HCT116 (cell line): ENCODE results near the gene TMA7. TPM values are rescaled to one million over a fixed set of nuclear protein-coding genes. Genes with fewer than 3 reads are reported as not detected.

Experiments used
- ATAC-seq: fragments of 200-7000 bp; cut with Tn5 transposase; 2 replicates; pipeline ENCODE4 v1.9.1; 2020; ENCODE audit warnings: mild to moderate bottlenecking, moderate library complexity
- BruUV-seq: library from RNA; stranded (reverse); fragments of 400-500 nt; replicated peaks from 2 replicates; lab custom pipeline; 2021; lab: Mats Ljungman, UMichigan
- CTCF ChIA-PET: fragments of 300-600 bp; sonication (Branson Sonifier 250); formaldehyde crosslinking; loops from one replicate; lab custom pipeline; 2021; ENCODE audit warnings: antibody characterized with exemption; lab: Charles Lee
- POLR2A ChIA-PET: fragments of 300-600, 350-600 bp; sonication (Branson Sonifier 250); formaldehyde crosslinking; loops from one replicate; lab custom pipeline; 2021; ENCODE audit warnings: antibody characterized with exemption; lab: Charles Lee
- RAD21 ChIA-PET, 2 experiments: fragments of 300-600 bp; sonication (Branson Sonifier 250); formaldehyde crosslinking; loops; one replicate each; lab custom pipeline; 2023; ENCODE audit warnings: low total read pairs in 2 of 2; ENCODE audit not compliant: uncharacterized antibody in 2 of 2, unreplicated experiment in 2 of 2, low non-redundant PET in 1 of 2; lab: Charles Lee
- DNase-seq: peaks from one replicate; pipeline ENCODE4 v3.0.0-alpha.2; 2010; ENCODE audit warnings: low read depth, low spot score
- H2AFZ ChIP-seq: fragments of 200-600 bp; shearing (Covaris generic), sonication (generic); 2 replicates; pipeline ENCODE4 v1.6.1; 2017; ENCODE audit warnings: low read depth, mixed run types, mixed read lengths, antibody characterized with exemption, low read length; ENCODE audit not compliant: poor library complexity, severe bottlenecking
- H3K27ac ChIP-seq: 2 replicates; pipeline ENCODE4 v1.5.1; 2012; ENCODE audit warnings: low read depth, low read length
- H3K27me3 ChIP-seq: fragments of 200-600 bp; sonication (generic); 2 replicates; pipeline ENCODE4 v1.6.1; 2016; ENCODE audit warnings: mixed run types, low read length, mixed read lengths; ENCODE audit not compliant: insufficient read depth
- H3K36me3 ChIP-seq, 2 experiments: fragments of 200-500 bp in 1 of 2; fragments of 200-600 bp in 1 of 2; sonication (Bioruptor generic) in 1 of 2; sonication (generic) in 1 of 2; 2 replicates each; pipeline versions ENCODE4 v1.5.1 to v1.6.1; 2014 to 2016; ENCODE audit warnings: low read length in 2 of 2, inconsistent platforms in 1 of 2, mixed read lengths in 1 of 2, mixed run types in 1 of 2; ENCODE audit not compliant: insufficient read depth in 2 of 2, control insufficient read depth in 1 of 2
- H3K4me1 ChIP-seq, 2 experiments: fragments of 200-600 bp in 1 of 2; sonication (generic) in 1 of 2; 2 replicates each; pipeline versions ENCODE4 v1.5.1 to v1.6.1; 2012 to 2017; ENCODE audit warnings: low read length in 2 of 2, inconsistent platforms in 1 of 2, mild to moderate bottlenecking in 1 of 2, mixed read lengths in 1 of 2, mixed run types in 1 of 2, moderate library complexity in 1 of 2; ENCODE audit not compliant: insufficient read depth in 2 of 2, control insufficient read depth in 1 of 2
- H3K4me2 ChIP-seq: fragments of 200-600 bp; sonication (generic); 2 replicates; pipeline ENCODE4 v1.6.1; 2017; ENCODE audit warnings: mixed run types, low read length, mixed read lengths
- H3K4me3 ChIP-seq, 2 experiments: fragments of 200-600 bp in 1 of 2; sonication (generic) in 1 of 2; replicated peaks in 1 of 2; 2 replicates each; pipeline ENCODE4 v1.5.1; 2011 to 2016; ENCODE audit warnings: low read length in 2 of 2, control low read depth in 1 of 2, low read depth in 1 of 2, mild to moderate bottlenecking in 1 of 2, mixed read lengths in 1 of 2, mixed run types in 1 of 2
- H3K79me2 ChIP-seq: fragments of 200-600 bp; sonication (generic); 2 replicates; pipeline ENCODE4 v1.6.1; 2017; ENCODE audit warnings: mild to moderate bottlenecking, mixed run types, low read length, moderate library complexity, mixed read lengths; ENCODE audit not compliant: insufficient read depth
- H3K9ac ChIP-seq: fragments of 200-600 bp; sonication (generic); 2 replicates; pipeline ENCODE4 v1.6.1; 2016; ENCODE audit warnings: low read length, mixed read lengths
- H3K9me2 ChIP-seq: fragments of 200-600 bp; sonication (generic), shearing (Covaris generic); 2 replicates; pipeline ENCODE4 v1.6.1; 2017; ENCODE audit warnings: mixed run types, mild to moderate bottlenecking, moderate library complexity; ENCODE audit not compliant: insufficient read depth
- H3K9me3 ChIP-seq, 2 experiments: fragments of 200-500 bp in 1 of 2; fragments of 200-600 bp in 1 of 2; sonication (Bioruptor generic) in 1 of 2; sonication (generic) in 1 of 2; 2 replicates each; pipeline ENCODE4 v1.6.1; 2014 to 2017; ENCODE audit warnings: low read length in 2 of 2, mixed read lengths in 2 of 2, inconsistent platforms in 1 of 2, low read depth in 1 of 2, mild to moderate bottlenecking in 1 of 2, mixed run types in 1 of 2, moderate library complexity in 1 of 2; ENCODE audit not compliant: control insufficient read depth in 1 of 2, insufficient read depth in 1 of 2
- H4K20me1 ChIP-seq: fragments of 200-600 bp; sonication (generic), shearing (Covaris generic); 2 replicates; pipeline ENCODE4 v1.6.1; 2017; ENCODE audit warnings: mixed run types, mild to moderate bottlenecking, moderate library complexity; ENCODE audit not compliant: insufficient read depth
- ELF1 ChIP-seq: IDR thresholded peaks from 2 replicates; pipeline ENCODE4 v1.6.1; 2012; ENCODE audit warnings: low read depth, borderline replicate concordance
- EZH2 ChIP-seq: fragments of 200-600 bp; sonication (generic); IDR thresholded peaks from 2 replicates; pipeline ENCODE4 v1.6.1; 2017; ENCODE audit warnings: antibody characterized with exemption, mixed run types
- EZH2phosphoT487 ChIP-seq: fragments of 200-600 bp; IDR thresholded peaks from 2 replicates; pipeline ENCODE4 v1.6.1; 2018; ENCODE audit warnings: antibody characterized with exemption, borderline replicate concordance
- TCF7L2 ChIP-seq: IDR thresholded peaks from 2 replicates; pipeline ENCODE4 v1.7.0; 2011; ENCODE audit warnings: borderline replicate concordance, inconsistent platforms; ENCODE audit not compliant: insufficient read depth, insufficient read length; ENCODE audit errors: extremely low read depth
- YY1 ChIP-seq: IDR thresholded peaks from 2 replicates; pipeline ENCODE4 v1.6.1; 2011; ENCODE audit warnings: low read length, low read depth, moderate library complexity, mild to moderate bottlenecking; ENCODE audit not compliant: insufficient replicate concordance; ENCODE audit errors: extremely low read depth
- ZNF274 ChIP-seq: fragments of 200-500 bp; sonication (Bioruptor generic); IDR thresholded peaks from 2 replicates; pipeline ENCODE4 v1.6.1; 2014; ENCODE audit warnings: mild to moderate bottlenecking, low read depth, low read length, inconsistent platforms
- intact Hi-C: fragments of 100-400 bp; cut with micrococcal nuclease; formaldehyde crosslinking; loops from 2 replicates; pipeline ENCODE4 v1.10.0; 2022
- total RNA-seq: library from RNA; stranded (reverse); gene quantifications from one replicate; pipeline ENCODE4 v1.2.1, GENCODE V29; 2021; ENCODE audit not compliant: unreplicated experiment
- TF ChIP-seq, protein P1 (sequence below): IDR thresholded peaks from 2 replicates; pipeline ENCODE4 v1.6.1; 2012; ENCODE audit warnings: low read depth
- TF ChIP-seq, protein P2 (sequence below): IDR thresholded peaks from 2 replicates; pipeline ENCODE4 v1.6.1; 2012

TMA7 gene
- total RNA-seq, 1 experiment from 2014 or later: 334 TPM

DNA sequence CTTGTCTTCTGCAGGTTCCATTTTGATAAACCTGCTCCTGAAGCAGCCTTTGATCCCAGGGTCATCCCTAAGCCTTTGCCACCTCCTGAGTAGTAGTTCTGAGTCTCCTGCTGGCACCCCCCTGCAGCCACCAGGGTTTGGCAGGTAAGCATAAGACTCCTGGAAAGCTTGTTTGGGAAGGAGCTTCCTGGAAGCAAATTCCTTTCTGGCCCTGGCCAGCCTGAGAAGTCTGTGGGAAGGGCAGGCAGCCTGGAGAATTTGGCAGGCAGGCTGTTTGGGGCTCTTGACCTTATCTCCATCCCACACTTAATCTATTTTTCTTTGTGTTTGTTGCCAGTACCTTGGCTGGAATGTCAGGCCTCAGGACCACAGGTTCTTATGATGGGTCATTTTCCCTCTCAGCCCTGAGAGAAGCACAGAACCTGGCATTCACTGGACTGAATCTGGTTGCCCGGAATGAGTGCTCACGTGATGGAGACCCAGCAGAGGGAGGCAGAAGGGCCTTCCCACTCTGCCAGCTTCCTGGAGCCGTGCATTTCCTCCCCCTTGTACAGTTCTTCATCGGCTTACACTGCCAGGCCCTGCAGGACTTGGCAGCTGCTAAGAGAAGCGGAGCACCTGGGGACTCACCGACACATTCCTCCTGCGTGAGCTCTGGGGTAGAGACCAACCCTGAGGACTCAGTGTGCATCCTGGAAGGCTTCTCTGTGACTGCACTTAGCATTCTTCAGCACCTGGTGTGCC, 19.9 kb downstream of the TMA7 start:
- ChIA-PET POLR2A (no interaction called here), RAD21 (no interaction called here), CTCF (no interaction called here)
- peaks cover 42 to 43% of the 10 kb centered on the region in 2 experiments for H3K36me3 ChIP-seq
- no peaks in the 10 kb centered on the region for H3K9me3 ChIP-seq
- H3K79me2 ChIP-seq: no peaks in the 10 kb centered on the region
- no peak overlapping the region for H2AFZ ChIP-seq
- no TSS peak for BruUV-seq
- H3K4me1 ChIP-seq: peaks cover 0 to 2% of the 10 kb centered on the region in 2 experiments; a peak in 2 of 4 replicates
- H3K4me2 ChIP-seq: no peak overlapping the region
- DNase-seq (no peak), ATAC-seq (no peak)
- no peak overlapping the region for H3K9ac ChIP-seq
- intact Hi-C loops: no loop called here
- TF ChIP-seq, protein P1, sequence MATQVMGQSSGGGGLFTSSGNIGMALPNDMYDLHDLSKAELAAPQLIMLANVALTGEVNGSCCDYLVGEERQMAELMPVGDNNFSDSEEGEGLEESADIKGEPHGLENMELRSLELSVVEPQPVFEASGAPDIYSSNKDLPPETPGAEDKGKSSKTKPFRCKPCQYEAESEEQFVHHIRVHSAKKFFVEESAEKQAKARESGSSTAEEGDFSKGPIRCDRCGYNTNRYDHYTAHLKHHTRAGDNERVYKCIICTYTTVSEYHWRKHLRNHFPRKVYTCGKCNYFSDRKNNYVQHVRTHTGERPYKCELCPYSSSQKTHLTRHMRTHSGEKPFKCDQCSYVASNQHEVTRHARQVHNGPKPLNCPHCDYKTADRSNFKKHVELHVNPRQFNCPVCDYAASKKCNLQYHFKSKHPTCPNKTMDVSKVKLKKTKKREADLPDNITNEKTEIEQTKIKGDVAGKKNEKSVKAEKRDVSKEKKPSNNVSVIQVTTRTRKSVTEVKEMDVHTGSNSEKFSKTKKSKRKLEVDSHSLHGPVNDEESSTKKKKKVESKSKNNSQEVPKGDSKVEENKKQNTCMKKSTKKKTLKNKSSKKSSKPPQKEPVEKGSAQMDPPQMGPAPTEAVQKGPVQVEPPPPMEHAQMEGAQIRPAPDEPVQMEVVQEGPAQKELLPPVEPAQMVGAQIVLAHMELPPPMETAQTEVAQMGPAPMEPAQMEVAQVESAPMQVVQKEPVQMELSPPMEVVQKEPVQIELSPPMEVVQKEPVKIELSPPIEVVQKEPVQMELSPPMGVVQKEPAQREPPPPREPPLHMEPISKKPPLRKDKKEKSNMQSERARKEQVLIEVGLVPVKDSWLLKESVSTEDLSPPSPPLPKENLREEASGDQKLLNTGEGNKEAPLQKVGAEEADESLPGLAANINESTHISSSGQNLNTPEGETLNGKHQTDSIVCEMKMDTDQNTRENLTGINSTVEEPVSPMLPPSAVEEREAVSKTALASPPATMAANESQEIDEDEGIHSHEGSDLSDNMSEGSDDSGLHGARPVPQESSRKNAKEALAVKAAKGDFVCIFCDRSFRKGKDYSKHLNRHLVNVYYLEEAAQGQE: no peak
- TF ChIP-seq EZH2phosphoT487: no peak
- no peak for TF ChIP-seq TCF7L2
- no peak for TF ChIP-seq ZNF274
- TF ChIP-seq, protein P2, sequence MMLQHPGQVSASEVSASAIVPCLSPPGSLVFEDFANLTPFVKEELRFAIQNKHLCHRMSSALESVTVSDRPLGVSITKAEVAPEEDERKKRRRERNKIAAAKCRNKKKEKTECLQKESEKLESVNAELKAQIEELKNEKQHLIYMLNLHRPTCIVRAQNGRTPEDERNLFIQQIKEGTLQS: no peak
- no peak for TF ChIP-seq ELF1
- TF ChIP-seq EZH2: no peak
- TF ChIP-seq YY1: no peak
- no peaks in the 10 kb centered on the region for H3K27me3 ChIP-seq
- H4K20me1 ChIP-seq: no peaks in the 10 kb centered on the region
- no peaks in the 10 kb centered on the region for H3K9me2 ChIP-seq
- H3K27ac ChIP-seq: no peak overlapping the region
- H3K4me3 ChIP-seq: no peak overlapping the region
